MM.1S (cell line): ENCODE results near the gene EFCAB6.

Source experiments
- EZH2 ChIP-seq: fragments of 300-600 bp; sonication (generic); optimal IDR thresholded peaks from 2 replicates; pipeline ENCODE3; 2017; ENCODE audit warnings: low read depth, mild to moderate bottlenecking, antibody characterized with exemption, low read length, mixed read lengths
- EZH2phosphoT487 ChIP-seq: fragments of 300-600 bp; sonication (generic); IDR thresholded peaks from 2 replicates; pipeline ENCODE4 v1.6.1; 2018; ENCODE audit warnings: antibody characterized with exemption, low read length
- TF ChIP-seq, protein P1 (sequence below): fragments of 300-600 bp; sonication (generic); IDR thresholded peaks from 2 replicates; pipeline ENCODE4 v1.5.1; 2016; ENCODE audit warnings: antibody characterized with exemption, low read length, mixed read lengths

DNA sequence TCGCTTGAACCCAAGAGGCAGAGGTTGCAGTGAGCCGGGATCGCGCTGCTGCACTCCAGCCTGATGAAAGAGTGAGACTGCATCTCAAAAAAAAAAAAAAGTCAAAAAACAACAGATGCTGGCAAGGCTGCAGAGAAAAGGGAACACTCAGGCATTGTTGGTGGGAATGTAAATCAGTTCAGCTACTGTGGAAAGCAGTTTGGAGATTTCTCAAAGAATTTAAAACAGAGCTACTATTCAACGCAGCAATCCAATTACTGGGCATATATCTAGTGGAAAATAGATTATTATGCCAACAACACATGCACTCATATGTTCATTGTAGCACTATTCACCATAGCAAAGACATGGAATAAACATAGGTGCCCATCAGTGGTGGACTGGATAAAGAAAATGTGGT is 89.7 kb downstream of the EFCAB6 start:
- TF ChIP-seq, protein P1, sequence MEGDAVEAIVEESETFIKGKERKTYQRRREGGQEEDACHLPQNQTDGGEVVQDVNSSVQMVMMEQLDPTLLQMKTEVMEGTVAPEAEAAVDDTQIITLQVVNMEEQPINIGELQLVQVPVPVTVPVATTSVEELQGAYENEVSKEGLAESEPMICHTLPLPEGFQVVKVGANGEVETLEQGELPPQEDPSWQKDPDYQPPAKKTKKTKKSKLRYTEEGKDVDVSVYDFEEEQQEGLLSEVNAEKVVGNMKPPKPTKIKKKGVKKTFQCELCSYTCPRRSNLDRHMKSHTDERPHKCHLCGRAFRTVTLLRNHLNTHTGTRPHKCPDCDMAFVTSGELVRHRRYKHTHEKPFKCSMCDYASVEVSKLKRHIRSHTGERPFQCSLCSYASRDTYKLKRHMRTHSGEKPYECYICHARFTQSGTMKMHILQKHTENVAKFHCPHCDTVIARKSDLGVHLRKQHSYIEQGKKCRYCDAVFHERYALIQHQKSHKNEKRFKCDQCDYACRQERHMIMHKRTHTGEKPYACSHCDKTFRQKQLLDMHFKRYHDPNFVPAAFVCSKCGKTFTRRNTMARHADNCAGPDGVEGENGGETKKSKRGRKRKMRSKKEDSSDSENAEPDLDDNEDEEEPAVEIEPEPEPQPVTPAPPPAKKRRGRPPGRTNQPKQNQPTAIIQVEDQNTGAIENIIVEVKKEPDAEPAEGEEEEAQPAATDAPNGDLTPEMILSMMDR = no peak
- TF ChIP-seq EZH2phosphoT487 (no peak), EZH2 (no peak)
